Measurements from ENCODE around the gene HPS3. TPM values are rescaled to one million over a fixed set of nuclear protein-coding genes. Genes with fewer than 3 reads are reported as not detected.

The HPS3 gene
- total RNA-seq, 4 donors from 2014 or later, result 3.1 to 5.5 (median 4.4) TPM

- H3K27me3 ChIP-seq, result no peaks in the 10 kb centered on the region
- in situ Hi-C loops (cut with MboI; ENCODE audit: low sequenced_read_pairs in 4 of 4), result no loop called here
- no peak overlapping the region for H3K27ac ChIP-seq
- no peak overlapping the region for H3K4me3 ChIP-seq
- no peak for DNase-seq
- H3K9me3 ChIP-seq, result no peaks in the 10 kb centered on the region
- no peak for ATAC-seq
- H3K4me1 ChIP-seq, result no peaks in the 10 kb centered on the region
- H3K36me3 ChIP-seq, result no peaks in the 10 kb centered on the region
- no peak for TF ChIP-seq CTCF (IDR thresholded peaks at IDR 0.05 in 4 of 5, conservative IDR thresholded peaks at IDR 0.05 in 1 of 5)
- TF ChIP-seq POLR2A (IDR thresholded peaks at IDR 0.05), result no peak
- intact Hi-C loops (cut with DNase I; ENCODE audit: low total_unique reads), result no loop called here
Measured at GRCh38 chr3:149198611-149199010, 69.2 kb downstream of the HPS3 start.

GRCh38 chr3:149199474-149199873 lies 70.0 kb downstream of the HPS3 start:
- TF ChIP-seq CTCF (IDR thresholded peaks at IDR 0.05 in 4 of 5, conservative IDR thresholded peaks at IDR 0.05 in 1 of 5), result no peak
- Histone ChIP-seq H3K4me1 (no peaks in the 10 kb centered on the region), H3K36me3 (no peaks in the 10 kb centered on the region), H3K9me3 (no peaks in the 10 kb centered on the region), H3K4me3 (no peak overlapping the region), H3K27ac (no peak overlapping the region), H3K27me3 (no peaks in the 10 kb centered on the region)
- DNase-seq, result no peak
- intact Hi-C loops (cut with DNase I; ENCODE audit: low total_unique reads), result no loop called here
- in situ Hi-C loops (cut with MboI; ENCODE audit: low sequenced_read_pairs in 4 of 4), result no loop called here
- no peak for ATAC-seq

GRCh38 chr3:149203758-149204157 lies 74.3 kb downstream of the HPS3 start:
- in situ Hi-C loops (cut with MboI; ENCODE audit: low sequenced_read_pairs in 4 of 4), result no loop called here
- DNase-seq, result no peak
- Histone ChIP-seq H3K36me3 (no peaks in the 10 kb centered on the region), H3K4me1 (no peaks in the 10 kb centered on the region), H3K9me3 (no peaks in the 10 kb centered on the region), H3K27me3 (no peaks in the 10 kb centered on the region), H3K27ac (no peak overlapping the region), H3K4me3 (no peak overlapping the region)
- intact Hi-C loops (cut with DNase I; ENCODE audit: low total_unique reads), result no loop called here
- TF ChIP-seq CTCF (IDR thresholded peaks at IDR 0.05 in 4 of 5, conservative IDR thresholded peaks at IDR 0.05 in 1 of 5) (no peak), POLR2A (IDR thresholded peaks at IDR 0.05) (no peak)
- ATAC-seq, result no peak

GRCh38 chr3:149204390-149204991 lies 75.1 kb downstream of the HPS3 start:
- intact Hi-C loops (cut with DNase I; ENCODE audit: low total_unique reads), result no loop called here
- no peak for ATAC-seq

More at GRCh38 chr3:149204390-149204991, 75.1 kb downstream of the HPS3 start:
- in situ Hi-C loops (cut with MboI; ENCODE audit: low sequenced_read_pairs in 4 of 4), result no loop called here
- no peak for DNase-seq
- no peaks in the 10 kb centered on the region for H3K36me3 ChIP-seq
- H3K9me3 ChIP-seq, result no peaks in the 10 kb centered on the region
- no peaks in the 10 kb centered on the region for H3K4me1 ChIP-seq
- TF ChIP-seq CTCF (IDR thresholded peaks at IDR 0.05 in 4 of 5, conservative IDR thresholded peaks at IDR 0.05 in 1 of 5) (no peak), POLR2A (IDR thresholded peaks at IDR 0.05) (no peak)
- H3K27ac ChIP-seq, result no peak overlapping the region
- H3K27me3 ChIP-seq, result no peaks in the 10 kb centered on the region
- no peak overlapping the region for H3K4me3 ChIP-seq
